HepG2 (cell line): ENCODE data around the gene BTAF1. TPM values are rescaled to one million over a fixed set of nuclear protein-coding genes. Genes with fewer than 3 reads are reported as not detected.

ENCODE experiments used
- FLYWCH1 ChIP-seq: sonication (generic); formaldehyde crosslinking; IDR thresholded peaks from 2 replicates; pipeline ENCODE4 v1.8.1; 2023; ENCODE audit warnings: mild to moderate bottlenecking, missing genetic modification reagents
- HDAC6 ChIP-seq: fragments of 200-600 bp; sonication (generic); IDR thresholded peaks from 2 replicates; pipeline ENCODE4 v1.7.0; 2017; ENCODE audit warnings: mild to moderate bottlenecking, antibody characterized with exemption, low read length, low read depth
- KLF13 ChIP-seq: sonication (generic); formaldehyde crosslinking; IDR thresholded peaks from 2 replicates; pipeline ENCODE4 v1.4.0; 2020; ENCODE audit warnings: mild to moderate bottlenecking, missing genetic modification reagents
- PATZ1 ChIP-seq: sonication (generic); formaldehyde crosslinking; IDR thresholded peaks from 2 replicates; pipeline ENCODE4 v1.4.0; 2020; ENCODE audit warnings: missing genetic modification reagents
- REXO4 ChIP-seq: sonication (generic); formaldehyde crosslinking; IDR thresholded peaks from 2 replicates; pipeline ENCODE4 v1.8.0; 2022; ENCODE audit warnings: missing genetic modification reagents, mild to moderate bottlenecking, borderline replicate concordance
- RXRA ChIP-seq: sonication (generic); formaldehyde crosslinking; IDR thresholded peaks from 2 replicates; pipeline ENCODE4 v1.5.1; 2020; ENCODE audit warnings: missing genetic modification reagents
- THRA ChIP-seq: sonication (generic); formaldehyde crosslinking; IDR thresholded peaks from 2 replicates; pipeline ENCODE4 v1.4.0; 2020; ENCODE audit warnings: missing genetic modification reagents, borderline replicate concordance
- ZBTB3 ChIP-seq: sonication (generic); formaldehyde crosslinking; IDR thresholded peaks from 2 replicates; pipeline ENCODE4 v1.4.0; 2020; ENCODE audit warnings: low read depth, mild to moderate bottlenecking, moderate library complexity, missing genetic modification reagents, borderline replicate concordance
- ZNF383 ChIP-seq: sonication (generic); formaldehyde crosslinking; IDR thresholded peaks from 2 replicates; pipeline ENCODE4 v1.4.0; 2020; ENCODE audit warnings: missing genetic modification reagents, mild to moderate bottlenecking, borderline replicate concordance
- ZNF710 ChIP-seq: sonication (generic); formaldehyde crosslinking; IDR thresholded peaks from 2 replicates; pipeline ENCODE4 v1.5.0; 2020; ENCODE audit warnings: mild to moderate bottlenecking, missing genetic modification reagents, borderline replicate concordance
- ZNF737 ChIP-seq: sonication (generic); formaldehyde crosslinking; IDR thresholded peaks from 2 replicates; pipeline ENCODE4 v1.5.0; 2020; ENCODE audit warnings: missing genetic modification reagents, mild to moderate bottlenecking, borderline replicate concordance
- polyA plus RNA-seq, 8 experiments: library from polyadenylated mRNA; depleted of rRNA in 3 of 8; stranded (reverse) in 7 of 8; unstranded in 1 of 8; fragments of >200 nt; fragmentation: Illumina TruSeq in 4 of 8; extraction: Trizol in 4 of 8; gene quantifications; 2 replicates each; pipeline versions ENCODE4 v1.2.1 to v1.2.3, GENCODE V29; 2011 to 2016; ENCODE audit warnings: low read depth in 4 of 8, missing spikeins in 1 of 8, mixed read lengths in 1 of 8; ENCODE audit not compliant: insufficient read depth in 1 of 8
- total RNA-seq, 5 experiments: library from RNA; depleted of rRNA; stranded (reverse); fragments of >200 nt; fragmentation: Illumina TruSeq; extraction: Trizol; gene quantifications; 2 replicates each; pipeline ENCODE4 v1.2.3, GENCODE V29; 2016; ENCODE audit warnings: low read depth in 1 of 5
- TF ChIP-seq, protein P1 (sequence below): sonication (generic); formaldehyde crosslinking; IDR thresholded peaks from 2 replicates; pipeline ENCODE4 v1.4.0; 2020; ENCODE audit warnings: missing genetic modification reagents
- TF ChIP-seq, protein P2 (sequence below): sonication (generic); formaldehyde crosslinking; IDR thresholded peaks from 2 replicates; pipeline ENCODE4 v1.4.0; 2020; ENCODE audit warnings: mild to moderate bottlenecking, missing genetic modification reagents

The BTAF1 gene
- total and polyA plus RNA-seq, 2 of the 13 experiments (the other 11 are each of a cell fraction or from before 2014, with no cell fraction given), result 38.6 to 54.1 TPM

DNA sequence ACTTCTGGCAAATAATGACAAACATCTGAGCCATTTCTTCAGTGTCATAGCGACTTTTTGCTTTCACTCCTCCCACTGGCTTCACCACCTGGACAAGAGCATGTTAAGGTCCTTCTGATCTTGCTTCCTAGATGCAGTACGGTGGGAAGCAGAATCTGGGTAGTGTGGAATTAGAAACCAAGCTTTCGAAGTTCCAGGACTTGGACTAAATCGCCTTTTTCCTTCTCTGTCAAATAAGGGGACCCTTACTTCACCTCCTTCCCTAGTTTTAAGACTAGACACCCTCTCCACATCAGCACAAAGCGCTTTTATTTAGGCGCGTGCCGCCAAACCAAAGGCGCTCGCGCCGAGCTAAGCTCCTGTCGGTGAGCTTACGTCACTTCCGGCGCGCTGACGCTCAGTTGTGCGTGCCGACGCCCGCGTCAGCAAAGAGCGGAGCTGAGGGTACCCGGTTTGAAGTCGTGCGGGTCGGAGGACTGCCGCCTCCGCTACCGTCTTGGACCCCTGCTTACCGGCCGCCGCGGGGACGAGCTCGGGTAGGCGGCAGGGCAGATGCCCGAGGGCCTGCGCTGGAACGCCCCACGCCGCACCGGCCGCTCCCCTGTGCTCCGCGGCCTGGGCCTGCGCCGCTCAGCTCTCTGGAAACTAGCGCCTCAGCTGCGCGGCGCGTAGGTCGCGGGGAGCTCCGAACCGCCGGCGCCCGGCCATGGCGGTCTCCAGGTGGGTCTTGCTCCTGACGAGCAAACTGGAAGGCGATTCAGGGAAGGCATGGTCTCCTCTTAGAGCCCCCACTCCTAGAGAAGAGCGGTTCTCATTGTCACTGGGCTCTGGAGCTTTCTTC, at the start of gene BTAF1 (continued):
- TF ChIP-seq, protein P1, sequence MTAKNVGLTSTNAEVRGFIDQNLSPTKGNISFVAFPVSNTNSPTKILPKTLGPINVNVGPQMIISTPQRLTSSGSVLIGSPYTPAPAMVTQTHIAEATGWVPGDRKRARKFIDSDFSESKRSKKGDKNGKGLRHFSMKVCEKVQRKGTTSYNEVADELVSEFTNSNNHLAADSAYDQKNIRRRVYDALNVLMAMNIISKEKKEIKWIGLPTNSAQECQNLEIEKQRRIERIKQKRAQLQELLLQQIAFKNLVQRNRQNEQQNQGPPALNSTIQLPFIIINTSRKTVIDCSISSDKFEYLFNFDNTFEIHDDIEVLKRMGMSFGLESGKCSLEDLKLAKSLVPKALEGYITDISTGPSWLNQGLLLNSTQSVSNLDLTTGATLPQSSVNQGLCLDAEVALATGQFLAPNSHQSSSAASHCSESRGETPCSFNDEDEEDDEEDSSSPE (CRISPR knock-in tag), result peak; percentile 92
- TF ChIP-seq, protein P2, sequence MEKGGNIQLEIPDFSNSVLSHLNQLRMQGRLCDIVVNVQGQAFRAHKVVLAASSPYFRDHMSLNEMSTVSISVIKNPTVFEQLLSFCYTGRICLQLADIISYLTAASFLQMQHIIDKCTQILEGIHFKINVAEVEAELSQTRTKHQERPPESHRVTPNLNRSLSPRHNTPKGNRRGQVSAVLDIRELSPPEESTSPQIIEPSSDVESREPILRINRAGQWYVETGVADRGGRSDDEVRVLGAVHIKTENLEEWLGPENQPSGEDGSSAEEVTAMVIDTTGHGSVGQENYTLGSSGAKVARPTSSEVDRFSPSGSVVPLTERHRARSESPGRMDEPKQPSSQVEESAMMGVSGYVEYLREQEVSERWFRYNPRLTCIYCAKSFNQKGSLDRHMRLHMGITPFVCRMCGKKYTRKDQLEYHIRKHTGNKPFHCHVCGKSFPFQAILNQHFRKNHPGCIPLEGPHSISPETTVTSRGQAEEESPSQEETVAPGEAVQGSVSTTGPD (CRISPR knock-in tag), result 0 out of 2 replicates have a peak, but pooled peaks have one; percentile 11
- peak; percentile 73; the same call in 1 of the 2 replicates for TF ChIP-seq ZNF710
- no peak for TF ChIP-seq ZBTB3 (CRISPR knock-in tag)
- 0 out of 2 replicates have a peak, but pooled peaks have one; percentile 33 for TF ChIP-seq KLF13 (CRISPR knock-in tag)
- TF ChIP-seq PATZ1 (CRISPR knock-in tag), result no peak; the same call in 1 of the 2 replicates
- TF ChIP-seq THRA (CRISPR knock-in tag), result peak; percentile 64; the same call in 1 of the 2 replicates
- TF ChIP-seq ZNF383 (CRISPR knock-in tag), result peak; percentile 51; the same call in 1 of the 2 replicates
- TF ChIP-seq FLYWCH1 (CRISPR knock-in tag), result no peak
- no peak for TF ChIP-seq REXO4 (CRISPR knock-in tag)
- no peak for TF ChIP-seq ZNF737 (CRISPR knock-in tag)
- TF ChIP-seq RXRA (CRISPR knock-in tag), result no peak; the same call in 1 of the 2 replicates
- no peak for TF ChIP-seq HDAC6
